HCT116 (cell line): ENCODE data around the gene STIMATE. TPM values are rescaled to one million over a fixed set of nuclear protein-coding genes. Genes with fewer than 3 reads are reported as not detected.

Experiments
- ATAC-seq: fragments of 200-7000 bp; cut with Tn5 transposase; 2 replicates; pipeline ENCODE4 v1.9.1; 2020; ENCODE audit warnings: mild to moderate bottlenecking, moderate library complexity
- BruUV-seq: library from RNA; stranded (reverse); fragments of 400-500 nt; replicated peaks from 2 replicates; lab custom pipeline; 2021; lab: Mats Ljungman, UMichigan
- CTCF ChIA-PET: fragments of 300-600 bp; sonication (Branson Sonifier 250); formaldehyde crosslinking; loops from one replicate; lab custom pipeline; 2021; ENCODE audit warnings: antibody characterized with exemption; lab: Charles Lee
- POLR2A ChIA-PET: fragments of 300-600, 350-600 bp; sonication (Branson Sonifier 250); formaldehyde crosslinking; loops from one replicate; lab custom pipeline; 2021; ENCODE audit warnings: antibody characterized with exemption; lab: Charles Lee
- RAD21 ChIA-PET, 2 experiments: fragments of 300-600 bp; sonication (Branson Sonifier 250); formaldehyde crosslinking; loops; one replicate each; lab custom pipeline; 2023; ENCODE audit warnings: low total read pairs in 2 of 2; ENCODE audit not compliant: uncharacterized antibody in 2 of 2, unreplicated experiment in 2 of 2, low non-redundant PET in 1 of 2; lab: Charles Lee
- DNase-seq: peaks from one replicate; pipeline ENCODE4 v3.0.0-alpha.2; 2010; ENCODE audit warnings: low read depth, low spot score
- H2AFZ ChIP-seq: fragments of 200-600 bp; shearing (Covaris generic), sonication (generic); 2 replicates; pipeline ENCODE4 v1.6.1; 2017; ENCODE audit warnings: low read depth, mixed run types, mixed read lengths, antibody characterized with exemption, low read length; ENCODE audit not compliant: poor library complexity, severe bottlenecking
- H3K27ac ChIP-seq: 2 replicates; pipeline ENCODE4 v1.5.1; 2012; ENCODE audit warnings: low read depth, low read length
- H3K27me3 ChIP-seq: fragments of 200-600 bp; sonication (generic); 2 replicates; pipeline ENCODE4 v1.6.1; 2016; ENCODE audit warnings: mixed run types, low read length, mixed read lengths; ENCODE audit not compliant: insufficient read depth
- H3K36me3 ChIP-seq, 2 experiments: fragments of 200-500 bp in 1 of 2; fragments of 200-600 bp in 1 of 2; sonication (Bioruptor generic) in 1 of 2; sonication (generic) in 1 of 2; 2 replicates each; pipeline versions ENCODE4 v1.5.1 to v1.6.1; 2014 to 2016; ENCODE audit warnings: low read length in 2 of 2, inconsistent platforms in 1 of 2, mixed read lengths in 1 of 2, mixed run types in 1 of 2; ENCODE audit not compliant: insufficient read depth in 2 of 2, control insufficient read depth in 1 of 2
- H3K4me1 ChIP-seq, 2 experiments: fragments of 200-600 bp in 1 of 2; sonication (generic) in 1 of 2; 2 replicates each; pipeline versions ENCODE4 v1.5.1 to v1.6.1; 2012 to 2017; ENCODE audit warnings: low read length in 2 of 2, inconsistent platforms in 1 of 2, mild to moderate bottlenecking in 1 of 2, mixed read lengths in 1 of 2, mixed run types in 1 of 2, moderate library complexity in 1 of 2; ENCODE audit not compliant: insufficient read depth in 2 of 2, control insufficient read depth in 1 of 2
- H3K4me2 ChIP-seq: fragments of 200-600 bp; sonication (generic); 2 replicates; pipeline ENCODE4 v1.6.1; 2017; ENCODE audit warnings: mixed run types, low read length, mixed read lengths
- H3K4me3 ChIP-seq, 2 experiments: fragments of 200-600 bp in 1 of 2; sonication (generic) in 1 of 2; replicated peaks in 1 of 2; 2 replicates each; pipeline ENCODE4 v1.5.1; 2011 to 2016; ENCODE audit warnings: low read length in 2 of 2, control low read depth in 1 of 2, low read depth in 1 of 2, mild to moderate bottlenecking in 1 of 2, mixed read lengths in 1 of 2, mixed run types in 1 of 2
- H3K79me2 ChIP-seq: fragments of 200-600 bp; sonication (generic); 2 replicates; pipeline ENCODE4 v1.6.1; 2017; ENCODE audit warnings: mild to moderate bottlenecking, mixed run types, low read length, moderate library complexity, mixed read lengths; ENCODE audit not compliant: insufficient read depth
- H3K9ac ChIP-seq: fragments of 200-600 bp; sonication (generic); 2 replicates; pipeline ENCODE4 v1.6.1; 2016; ENCODE audit warnings: low read length, mixed read lengths
- H3K9me2 ChIP-seq: fragments of 200-600 bp; sonication (generic), shearing (Covaris generic); 2 replicates; pipeline ENCODE4 v1.6.1; 2017; ENCODE audit warnings: mixed run types, mild to moderate bottlenecking, moderate library complexity; ENCODE audit not compliant: insufficient read depth
- H3K9me3 ChIP-seq, 2 experiments: fragments of 200-500 bp in 1 of 2; fragments of 200-600 bp in 1 of 2; sonication (Bioruptor generic) in 1 of 2; sonication (generic) in 1 of 2; 2 replicates each; pipeline ENCODE4 v1.6.1; 2014 to 2017; ENCODE audit warnings: low read length in 2 of 2, mixed read lengths in 2 of 2, inconsistent platforms in 1 of 2, low read depth in 1 of 2, mild to moderate bottlenecking in 1 of 2, mixed run types in 1 of 2, moderate library complexity in 1 of 2; ENCODE audit not compliant: control insufficient read depth in 1 of 2, insufficient read depth in 1 of 2
- H4K20me1 ChIP-seq: fragments of 200-600 bp; sonication (generic), shearing (Covaris generic); 2 replicates; pipeline ENCODE4 v1.6.1; 2017; ENCODE audit warnings: mixed run types, mild to moderate bottlenecking, moderate library complexity; ENCODE audit not compliant: insufficient read depth
- CBX3 ChIP-seq: IDR thresholded peaks from 2 replicates; pipeline ENCODE4 v1.6.1; 2012; ENCODE audit warnings: low read depth
- CEBPB ChIP-seq: IDR thresholded peaks from 2 replicates; pipeline ENCODE4 v1.6.1; 2012; ENCODE audit warnings: low read depth
- CTCF ChIP-seq, 3 experiments: fragments of 200-600 bp in 1 of 3; sonication (generic) in 1 of 3; IDR thresholded peaks in 2 of 3; conservative IDR thresholded peaks in 1 of 3; 2 replicates each; pipeline ENCODE4 v1.5.1; 2012 to 2017; ENCODE audit warnings: low read depth in 2 of 3, low read length in 2 of 3, antibody characterized with exemption in 1 of 3, borderline replicate concordance in 1 of 3, control low read depth in 1 of 3, mild to moderate bottlenecking in 1 of 3, mixed read lengths in 1 of 3, mixed run types in 1 of 3, moderate library complexity in 1 of 3; ENCODE audit not compliant: insufficient read depth in 1 of 3
- ELF1 ChIP-seq: IDR thresholded peaks from 2 replicates; pipeline ENCODE4 v1.6.1; 2012; ENCODE audit warnings: low read depth, borderline replicate concordance
- EZH2 ChIP-seq: fragments of 200-600 bp; sonication (generic); IDR thresholded peaks from 2 replicates; pipeline ENCODE4 v1.6.1; 2017; ENCODE audit warnings: antibody characterized with exemption, mixed run types
- EZH2phosphoT487 ChIP-seq: fragments of 200-600 bp; IDR thresholded peaks from 2 replicates; pipeline ENCODE4 v1.6.1; 2018; ENCODE audit warnings: antibody characterized with exemption, borderline replicate concordance
- POLR2A ChIP-seq: IDR thresholded peaks from 2 replicates; pipeline ENCODE4 v1.7.0; 2011; ENCODE audit warnings: borderline replicate concordance; ENCODE audit not compliant: insufficient read depth, insufficient read length; ENCODE audit errors: extremely low read depth
- RAD21 ChIP-seq: IDR thresholded peaks from 2 replicates; pipeline ENCODE4 v1.6.1; 2012; ENCODE audit warnings: low read depth, mild to moderate bottlenecking
- SIN3A ChIP-seq: IDR thresholded peaks from 2 replicates; pipeline ENCODE4 v1.6.1; 2012; ENCODE audit warnings: low read depth
- TCF7L2 ChIP-seq: IDR thresholded peaks from 2 replicates; pipeline ENCODE4 v1.7.0; 2011; ENCODE audit warnings: borderline replicate concordance, inconsistent platforms; ENCODE audit not compliant: insufficient read depth, insufficient read length; ENCODE audit errors: extremely low read depth
- ZFX ChIP-seq: fragments of 450-650 bp; IDR thresholded peaks from 2 replicates; pipeline ENCODE4 v1.6.1; 2017
- ZNF274 ChIP-seq: fragments of 200-500 bp; sonication (Bioruptor generic); IDR thresholded peaks from 2 replicates; pipeline ENCODE4 v1.6.1; 2014; ENCODE audit warnings: mild to moderate bottlenecking, low read depth, low read length, inconsistent platforms
- intact Hi-C: fragments of 100-400 bp; cut with micrococcal nuclease; formaldehyde crosslinking; loops from 2 replicates; pipeline ENCODE4 v1.10.0; 2022
- total RNA-seq: library from RNA; stranded (reverse); gene quantifications from one replicate; pipeline ENCODE4 v1.2.1, GENCODE V29; 2021; ENCODE audit not compliant: unreplicated experiment

Gene STIMATE
- total RNA-seq, 1 experiment from 2014 or later = 20.2 TPM

GRCh38 chr3:52830535-52831258 is 66.7 kb downstream of the STIMATE start, which contains the start of gene ITIH4:
ITIH4 (minus strand) TSS chr3:52830672; CDS start chr3:52830642, 30 bp downstream.
- TF ChIP-seq POLR2A (no peak), TCF7L2 (no peak), SIN3A (no peak), EZH2phosphoT487 (no peak), CEBPB (no peak), CBX3 (no peak), ZFX (no peak), EZH2 (no peak), CTCF (IDR thresholded peaks at IDR 0.05 in 2 of 3, conservative IDR thresholded peaks at IDR 0.05 in 1 of 3; ENCODE audit: borderline replicate concordance in 1 of 3, insufficient read depth in 1 of 3, low read depth in 2 of 3, low read length in 2 of 3) (no peak), ELF1 (no peak), RAD21 (no peak), ZNF274 (no peak)
- Histone ChIP-seq H3K27me3 (no peaks in the 10 kb centered on the region), H2AFZ (no peak within 1 kb of the TSS), H3K4me2 (peak within 1 kb of the TSS; percentile 77), H3K36me3 (no peaks in the 10 kb centered on the region), H3K27ac (peak within 1 kb of the TSS; percentile 21; the same call in 1 of the 2 replicates), H3K4me3 (peak within 1 kb of the TSS in 1 of 2 experiments; percentile 32; a peak in 2 of 4 replicates), H4K20me1 (no peaks in the 10 kb centered on the region), H3K9me2 (no peaks in the 10 kb centered on the region), H3K4me1 (peaks cover 20 to 22% of the 10 kb centered on the region in 2 experiments), H3K9ac (peak within 1 kb of the TSS; percentile 29), H3K9me3 (no peaks in the 10 kb centered on the region), H3K79me2 (no peaks in the 10 kb centered on the region)
- ChIA-PET POLR2A (no interaction called here), CTCF (interaction anchor here (1.9 kb wide), 1 partner anchor 10 kb away, joined by 11 read pairs; no protein-coding TSS in a partner anchor), RAD21 (interaction anchor here in 1 of 2 experiments (1.1 kb wide), 1 partner anchor 11 kb away, joined by 3 read pairs; no protein-coding TSS in a partner anchor)
- no peak for DNase-seq
- no TSS peak for BruUV-seq
- ATAC-seq = no peak
- intact Hi-C loops = no loop called here
